ENCODE measurements around the gene PPM1A.

Gene PPM1A

GRCh38 chr14:60278350-60278749 is 29.3 kb downstream of the PPM1A start:
- no peak overlapping the region for H3K4me3 ChIP-seq (replicated peaks; ENCODE audit: low read depth, low read length)
- no peak for DNase-seq (ENCODE audit: extremely low read depth, insufficient read length)
- H3K27me3 ChIP-seq (replicated peaks; ENCODE audit: control insufficient read depth, insufficient read depth, low read length), result no peaks in the 10 kb centered on the region
- no peak for TF ChIP-seq CTCF (IDR thresholded peaks at IDR 0.05; ENCODE audit: insufficient read depth, low read length, poor library complexity, severe bottlenecking)
- peaks cover 1% of the 10 kb centered on the region for H3K36me3 ChIP-seq (ENCODE audit: control insufficient read depth, insufficient read depth, low read length)

- no peak for DNase-seq (ENCODE audit: extremely low read depth, insufficient read length)
- no peaks in the 10 kb centered on the region for H3K27me3 ChIP-seq (replicated peaks; ENCODE audit: control insufficient read depth, insufficient read depth, low read length)
- no peak overlapping the region for H3K4me3 ChIP-seq (replicated peaks; ENCODE audit: low read depth, low read length)
- TF ChIP-seq CTCF (IDR thresholded peaks at IDR 0.05; ENCODE audit: insufficient read depth, low read length, poor library complexity, severe bottlenecking), result no peak
- peaks cover 3% of the 10 kb centered on the region for H3K36me3 ChIP-seq (ENCODE audit: control insufficient read depth, insufficient read depth, low read length)
Measured at GRCh38 chr14:60287452-60287851, 38.4 kb downstream of the PPM1A start.

GRCh38 chr14:60288279-60288678 is 39.3 kb downstream of the PPM1A start:
- Histone ChIP-seq H3K36me3 (ENCODE audit: control insufficient read depth, insufficient read depth, low read length) (peaks cover 4% of the 10 kb centered on the region), H3K4me3 (replicated peaks; ENCODE audit: low read depth, low read length) (no peak overlapping the region), H3K27me3 (replicated peaks; ENCODE audit: control insufficient read depth, insufficient read depth, low read length) (no peaks in the 10 kb centered on the region)
- no peak for DNase-seq (ENCODE audit: extremely low read depth, insufficient read length)
- TF ChIP-seq CTCF (IDR thresholded peaks at IDR 0.05; ENCODE audit: insufficient read depth, low read length, poor library complexity, severe bottlenecking), result no peak

GRCh38 chr14:60294411-60295069 is 45.5 kb downstream of the PPM1A start:
- Histone ChIP-seq H3K27me3 (replicated peaks; ENCODE audit: control insufficient read depth, insufficient read depth, low read length) (no peaks in the 10 kb centered on the region), H3K4me3 (replicated peaks; ENCODE audit: low read depth, low read length) (no peak overlapping the region), H3K36me3 (ENCODE audit: control insufficient read depth, insufficient read depth, low read length) (peaks cover 4% of the 10 kb centered on the region)
- no peak for TF ChIP-seq CTCF (IDR thresholded peaks at IDR 0.05; ENCODE audit: insufficient read depth, low read length, poor library complexity, severe bottlenecking)
- DNase-seq (ENCODE audit: extremely low read depth, insufficient read length), result no peak

GRCh38 chr14:60300019-60300418 is 51.0 kb downstream of the PPM1A start:
- TF ChIP-seq CTCF (IDR thresholded peaks at IDR 0.05; ENCODE audit: insufficient read depth, low read length, poor library complexity, severe bottlenecking), result no peak
- Histone ChIP-seq H3K4me3 (replicated peaks; ENCODE audit: low read depth, low read length) (no peak overlapping the region), H3K27me3 (replicated peaks; ENCODE audit: control insufficient read depth, insufficient read depth, low read length) (no peaks in the 10 kb centered on the region), H3K36me3 (ENCODE audit: control insufficient read depth, insufficient read depth, low read length) (no peaks in the 10 kb centered on the region)
- DNase-seq (ENCODE audit: extremely low read depth, insufficient read length), result no peak

GRCh38 chr14:60301685-60302084 is 52.7 kb downstream of the PPM1A start:
- H3K4me3 ChIP-seq (replicated peaks; ENCODE audit: low read depth, low read length), result no peak overlapping the region
- H3K36me3 ChIP-seq (ENCODE audit: control insufficient read depth, insufficient read depth, low read length), result no peaks in the 10 kb centered on the region
- no peak for TF ChIP-seq CTCF (IDR thresholded peaks at IDR 0.05; ENCODE audit: insufficient read depth, low read length, poor library complexity, severe bottlenecking)
- H3K27me3 ChIP-seq (replicated peaks; ENCODE audit: control insufficient read depth, insufficient read depth, low read length), result no peaks in the 10 kb centered on the region
- DNase-seq (ENCODE audit: extremely low read depth, insufficient read length), result no peak

All from GM06990 (cell line).